Upper lobe of left lung (tissue), 6 donors: ENCODE measurements around the gene CDK5RAP2. TPM values are rescaled to one million over a fixed set of nuclear protein-coding genes. Genes with fewer than 3 reads are reported as not detected.

ENCODE experiments used
- ATAC-seq, 2 donors: fragments of 200-7000 bp; cut with Tn5 transposase; one replicate each; pipeline ENCODE4 v1.9.1; 2022; ENCODE audit warnings: mild to moderate bottlenecking in 2 of 2, moderate library complexity in 2 of 2; ENCODE audit not compliant: low FRiP score in 2 of 2
- DNase-seq, 2 donors: peaks; one replicate each; pipeline ENCODE4 v3.0.0-alpha.2; 2019 to 2020
- H3K27ac ChIP-seq, 4 donors: fragments of 200-600 bp; sonication (generic); one replicate each; pipeline ENCODE4 v1.5.1; 2016 to 2019
- H3K27me3 ChIP-seq, 4 donors: fragments of 200-600 bp; sonication (generic); one replicate each; pipeline ENCODE4 v1.5.1; 2017 to 2019
- H3K36me3 ChIP-seq, 4 donors: fragments of 200-600 bp; sonication (generic); one replicate each; pipeline ENCODE4 v1.5.1; 2016 to 2019
- H3K4me1 ChIP-seq, 4 donors: fragments of 200-600 bp; sonication (generic); one replicate each; pipeline ENCODE4 v1.5.1; 2018 to 2019
- H3K4me3 ChIP-seq, 4 donors: fragments of 200-600 bp; sonication (generic); one replicate each; pipeline ENCODE4 v1.5.1; 2017 to 2019; ENCODE audit warnings: mild to moderate bottlenecking in 2 of 4, moderate library complexity in 1 of 4
- H3K9me3 ChIP-seq, 4 donors: fragments of 200-600 bp; sonication (generic); one replicate each; pipeline ENCODE4 v1.5.1; 2018 to 2019
- EP300 ChIP-seq, 4 donors: sonication (generic); formaldehyde crosslinking; IDR thresholded peaks; one replicate each; pipeline ENCODE4 v1.5.1; 2017; ENCODE audit warnings: antibody characterized with exemption in 4 of 4, control low read depth in 2 of 4
- POLR2A ChIP-seq, 4 donors: fragments of 450-650 bp; IDR thresholded peaks; one replicate each; pipeline ENCODE4 v1.5.1; 2016 to 2017; ENCODE audit warnings: antibody characterized with exemption in 4 of 4, mild to moderate bottlenecking in 2 of 4
- POLR2AphosphoS5 ChIP-seq, 2 donors: sonication (generic); formaldehyde crosslinking; IDR thresholded peaks; one replicate each; pipeline ENCODE4 v1.5.1; 2017; ENCODE audit warnings: antibody characterized with exemption in 2 of 2
- WGBS, 2 donors: methylation state at CpG; one replicate each; pipeline ENCODE4 v1.1.5; 2017 to 2018; 5-methylcytosine and 5-hydroxymethylcytosine counted together
- total RNA-seq, 6 donors: library from RNA; depleted of rRNA in 4 of 6; stranded (reverse); fragments of >200 nt in 4 of 6; gene quantifications; one replicate each; pipeline versions ENCODE4 v1.1.0 to v1.2.1, GENCODE V29; 2016 to 2021
- TF ChIP-seq, protein P1 (sequence below), 6 experiments: fragments of 450-650 bp in 4 of 6; fragments of 200-600 bp in 2 of 6; sonication (generic) in 2 of 6; IDR thresholded peaks; one replicate each; pipeline ENCODE4 v1.5.1; 2016 to 2019; ENCODE audit warnings: antibody characterized with exemption in 6 of 6
- donor health status: DM: no; HTN: no; CAD: no; lungs with moderate emphysema.
- donor health status: DM: no; HTN: yes; CAD: no; lungs with severe emphysema.

Gene CDK5RAP2
- total RNA-seq, 6 donors from 2014 or later, result 41.7 to 137 (median 51.6) TPM

GRCh38 chr9:120572472-120572871, 7.5 kb downstream of the CDK5RAP2 start:
- H3K4me3 ChIP-seq, result no peak overlapping the region
- WGBS, 2 donors, result 100% methylated on average over 1 of the region's 1 CpG
- DNase-seq, result no peak
- no peak for ATAC-seq
- TF ChIP-seq EP300 (IDR thresholded peaks at IDR 0.05), result no peak
- TF ChIP-seq POLR2A (IDR thresholded peaks at IDR 0.05), result no peak
- TF ChIP-seq, protein P1, sequence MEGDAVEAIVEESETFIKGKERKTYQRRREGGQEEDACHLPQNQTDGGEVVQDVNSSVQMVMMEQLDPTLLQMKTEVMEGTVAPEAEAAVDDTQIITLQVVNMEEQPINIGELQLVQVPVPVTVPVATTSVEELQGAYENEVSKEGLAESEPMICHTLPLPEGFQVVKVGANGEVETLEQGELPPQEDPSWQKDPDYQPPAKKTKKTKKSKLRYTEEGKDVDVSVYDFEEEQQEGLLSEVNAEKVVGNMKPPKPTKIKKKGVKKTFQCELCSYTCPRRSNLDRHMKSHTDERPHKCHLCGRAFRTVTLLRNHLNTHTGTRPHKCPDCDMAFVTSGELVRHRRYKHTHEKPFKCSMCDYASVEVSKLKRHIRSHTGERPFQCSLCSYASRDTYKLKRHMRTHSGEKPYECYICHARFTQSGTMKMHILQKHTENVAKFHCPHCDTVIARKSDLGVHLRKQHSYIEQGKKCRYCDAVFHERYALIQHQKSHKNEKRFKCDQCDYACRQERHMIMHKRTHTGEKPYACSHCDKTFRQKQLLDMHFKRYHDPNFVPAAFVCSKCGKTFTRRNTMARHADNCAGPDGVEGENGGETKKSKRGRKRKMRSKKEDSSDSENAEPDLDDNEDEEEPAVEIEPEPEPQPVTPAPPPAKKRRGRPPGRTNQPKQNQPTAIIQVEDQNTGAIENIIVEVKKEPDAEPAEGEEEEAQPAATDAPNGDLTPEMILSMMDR (IDR thresholded peaks at IDR 0.05), result no peak
- TF ChIP-seq POLR2AphosphoS5 (IDR thresholded peaks at IDR 0.05), result no peak
- no peak overlapping the region for H3K27ac ChIP-seq
- H3K36me3 ChIP-seq, result peaks cover 27 to 45% (median 30%) of the 10 kb centered on the region in 4 donors
- H3K4me1 ChIP-seq, result peaks cover 0 to 11% (median under 1%) of the 10 kb centered on the region in 4 donors
- H3K9me3 ChIP-seq, result no peaks in the 10 kb centered on the region
- H3K27me3 ChIP-seq, result no peaks in the 10 kb centered on the region

- peak; percentile 58 to 76 for ATAC-seq
- TF ChIP-seq POLR2A (IDR thresholded peaks at IDR 0.05) (no peak), EP300 (IDR thresholded peaks at IDR 0.05) (no peak), POLR2AphosphoS5 (IDR thresholded peaks at IDR 0.05) (no peak)
- TF ChIP-seq, protein P1 (IDR thresholded peaks at IDR 0.05), result no peak
- H3K27ac ChIP-seq, result peak overlapping the region in 2 of 4 donors; percentile 37 to 50
- no peak overlapping the region for H3K4me3 ChIP-seq
- peaks cover 27 to 53% (median 31%) of the 10 kb centered on the region in 4 donors for H3K36me3 ChIP-seq
- no peaks in the 10 kb centered on the region for H3K27me3 ChIP-seq
- H3K4me1 ChIP-seq, result peaks cover 0 to 11% (median 0%) of the 10 kb centered on the region in 4 donors
- DNase-seq, result peak; percentile 50 to 60
- WGBS, 2 donors, result 58 to 67% methylated on average over 11 of the region's 11 CpGs
- no peaks in the 10 kb centered on the region for H3K9me3 ChIP-seq
Measured at GRCh38 chr9:120571443-120572257, 8.3 kb downstream of the CDK5RAP2 start.

GRCh38 chr9:120570296-120570695, 9.7 kb downstream of the CDK5RAP2 start:
- Histone ChIP-seq H3K36me3 (peaks cover 27 to 64% (median 39%) of the 10 kb centered on the region in 4 donors), H3K4me3 (no peak overlapping the region), H3K27ac (no peak overlapping the region), H3K4me1 (peaks cover 0 to 11% (median 0%) of the 10 kb centered on the region in 4 donors), H3K27me3 (no peaks in the 10 kb centered on the region), H3K9me3 (no peaks in the 10 kb centered on the region)
- DNase-seq (no peak), ATAC-seq (no peak)
- TF ChIP-seq POLR2AphosphoS5 (IDR thresholded peaks at IDR 0.05) (no peak), POLR2A (IDR thresholded peaks at IDR 0.05) (no peak), EP300 (IDR thresholded peaks at IDR 0.05) (no peak)
- TF ChIP-seq, protein P1 (IDR thresholded peaks at IDR 0.05), result no peak
- 97 to 99% methylated on average over 5 of the region's 5 CpGs for WGBS, 2 donors

DNA sequence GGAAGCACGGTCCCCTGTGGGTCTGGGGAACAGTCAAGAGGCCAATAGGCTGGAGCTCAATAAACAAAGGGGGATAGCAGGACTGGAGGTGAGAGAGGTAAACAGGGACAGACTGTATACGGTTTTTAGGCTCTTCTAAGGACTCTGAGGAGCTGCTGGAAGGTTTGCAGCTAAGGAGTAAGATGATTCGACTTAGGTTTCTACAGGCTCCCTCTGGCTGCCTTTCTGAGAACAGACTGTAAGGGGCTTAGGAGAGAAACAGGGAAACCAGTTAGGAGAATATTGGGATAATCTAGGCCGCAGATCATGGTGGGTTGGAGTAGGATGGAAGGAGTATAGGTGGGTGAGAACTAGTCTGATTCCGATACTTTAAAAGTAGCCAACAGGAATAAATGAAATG, 10.4 kb downstream of the CDK5RAP2 start:
- no peak for TF ChIP-seq EP300 (IDR thresholded peaks at IDR 0.05)
- TF ChIP-seq POLR2A (IDR thresholded peaks at IDR 0.05), result no peak
- no peak for TF ChIP-seq POLR2AphosphoS5 (IDR thresholded peaks at IDR 0.05)
- TF ChIP-seq, protein P1 (IDR thresholded peaks at IDR 0.05), result no peak
- peaks cover 27 to 67% (median 43%) of the 10 kb centered on the region in 4 donors for H3K36me3 ChIP-seq

More for the DNA sequence above, 10.4 kb downstream of the CDK5RAP2 start:
- Histone ChIP-seq H3K27ac (no peak overlapping the region), H3K9me3 (no peaks in the 10 kb centered on the region), H3K4me1 (peaks cover 0 to 11% (median 0%) of the 10 kb centered on the region in 4 donors), H3K4me3 (no peak overlapping the region), H3K27me3 (no peaks in the 10 kb centered on the region)
- ATAC-seq (no peak), DNase-seq (no peak)
- WGBS, 2 donors, result 86 to 91% methylated on average over 5 of the region's 5 CpGs
